HG02610 (cell line): Measurements from ENCODE around the gene CPPED1.
"Not testable (repeated sequence)": the region's sequence is repeated elsewhere in the genome, so short reads cannot be mapped to it uniquely, and the experiment has no call there.

Experiments used
- ATAC-seq: cut with Tn5 transposase; IDR thresholded peaks from one replicate; pipeline ENCODE4 v1.9.1; 2021; ENCODE audit warnings: mild to moderate bottlenecking, moderate library complexity; ENCODE audit not compliant: unreplicated experiment

CPPED1 gene

DNA sequence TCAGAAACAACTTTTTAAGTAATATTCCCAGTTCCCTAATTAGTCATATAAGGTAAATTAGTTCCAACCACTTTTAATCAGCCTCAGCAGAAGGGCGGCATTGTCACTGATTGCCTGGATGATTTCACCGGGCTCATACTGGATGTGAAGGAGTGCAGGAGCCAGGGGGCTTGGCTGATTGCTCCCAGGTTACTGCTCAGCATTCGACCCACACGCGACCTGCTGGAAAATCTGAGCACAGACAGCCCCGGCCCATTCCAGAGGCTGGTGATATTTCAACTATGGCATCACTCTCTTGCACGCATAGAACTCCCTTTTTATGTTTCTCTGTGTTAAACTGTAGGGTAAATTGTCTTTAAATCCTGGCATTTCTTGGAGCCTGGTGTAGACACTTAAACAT lies 34.2 kb downstream of the CPPED1 start:
- ATAC-seq = no peak

DNA sequence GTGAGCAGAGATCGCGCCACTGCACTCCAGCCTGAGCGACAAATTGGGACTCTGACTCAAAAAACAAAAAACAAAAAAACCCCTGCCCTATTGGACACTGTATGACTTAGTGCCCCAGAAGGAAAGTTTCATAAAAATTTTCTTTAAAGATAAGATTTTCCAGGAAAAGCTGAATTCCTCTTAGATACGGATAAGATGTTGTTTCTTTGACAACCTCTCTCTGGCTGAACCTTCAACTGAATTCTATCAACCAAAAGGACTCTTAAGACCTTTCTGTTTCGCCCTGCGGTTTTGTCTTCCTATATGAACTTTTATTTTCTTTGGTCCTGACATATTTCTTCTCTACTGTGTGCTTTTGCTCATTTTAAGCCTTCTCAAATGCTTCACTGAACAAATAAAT lies 35.8 kb downstream of the CPPED1 start:
- no peak for ATAC-seq

DNA sequence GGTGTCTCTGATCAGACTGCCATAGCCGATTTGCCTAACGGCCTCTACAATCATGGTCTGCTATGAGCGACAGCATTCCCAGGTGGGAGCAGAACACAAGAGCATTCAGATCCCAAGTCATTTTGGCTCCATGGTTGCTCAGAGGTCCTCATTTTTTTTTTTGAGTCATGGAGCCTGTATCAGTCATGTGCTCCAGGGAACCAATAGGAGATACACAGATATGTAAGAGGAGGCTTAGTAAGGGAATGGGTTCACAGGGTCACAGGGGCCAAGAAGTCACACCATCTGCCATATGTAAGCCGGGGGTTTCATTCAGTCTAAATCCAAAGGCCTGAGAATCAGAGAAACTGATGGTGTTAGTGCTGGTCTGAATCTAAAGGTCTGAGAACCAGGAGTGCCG lies 36.8 kb downstream of the CPPED1 start:
- ATAC-seq = no peak

DNA sequence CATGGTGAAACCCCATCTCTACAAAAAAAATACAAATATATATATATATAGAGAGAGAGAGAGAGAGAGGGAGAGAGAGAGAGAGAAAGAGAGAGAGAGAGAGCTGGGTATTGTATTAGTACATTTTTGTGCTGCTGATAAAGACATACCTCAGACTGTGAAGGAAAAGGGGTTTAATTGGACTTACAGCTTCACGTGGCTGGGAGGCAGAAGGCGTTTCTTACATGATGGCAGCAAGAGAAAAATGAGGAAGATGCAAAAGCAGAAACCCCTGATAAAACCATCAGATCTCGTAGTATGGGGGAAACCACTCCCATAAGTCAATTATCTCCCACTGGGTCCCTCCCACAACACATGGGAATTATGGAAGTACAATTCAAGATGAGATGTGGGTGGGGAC lies 37.5 kb downstream of the CPPED1 start:
- ATAC-seq = not testable (repeated sequence)

DNA sequence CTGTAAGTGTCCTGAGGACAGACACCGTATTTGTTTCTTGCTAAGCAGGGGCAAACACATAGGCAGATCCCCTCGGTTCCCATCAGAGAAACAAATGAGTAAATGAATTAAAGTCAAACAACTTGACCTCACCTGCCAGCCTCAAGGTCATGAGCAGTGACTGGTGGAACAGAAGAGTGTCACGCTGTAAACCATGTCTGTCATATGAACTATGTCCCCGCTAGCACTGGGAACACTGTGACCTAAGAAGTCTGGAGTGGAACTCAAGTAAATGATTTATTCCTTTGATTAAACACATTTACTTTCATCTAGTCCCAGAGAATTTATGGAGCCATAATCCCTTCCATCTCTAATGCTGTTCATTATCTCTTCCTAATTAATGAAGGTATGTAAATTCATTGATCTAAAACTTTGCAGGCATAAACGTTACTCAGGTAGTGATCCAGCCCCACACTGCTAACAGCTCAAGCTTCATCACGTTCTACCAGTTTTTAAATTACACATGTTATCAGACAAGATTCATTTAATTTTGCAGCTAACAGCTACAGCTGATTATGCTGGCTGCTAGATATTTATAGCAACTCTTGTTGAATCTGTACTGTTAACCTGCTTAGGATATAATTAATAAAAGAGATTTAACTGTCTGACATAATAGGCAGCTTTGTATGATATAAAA lies 38.7 kb downstream of the CPPED1 start:
- no peak for ATAC-seq

DNA sequence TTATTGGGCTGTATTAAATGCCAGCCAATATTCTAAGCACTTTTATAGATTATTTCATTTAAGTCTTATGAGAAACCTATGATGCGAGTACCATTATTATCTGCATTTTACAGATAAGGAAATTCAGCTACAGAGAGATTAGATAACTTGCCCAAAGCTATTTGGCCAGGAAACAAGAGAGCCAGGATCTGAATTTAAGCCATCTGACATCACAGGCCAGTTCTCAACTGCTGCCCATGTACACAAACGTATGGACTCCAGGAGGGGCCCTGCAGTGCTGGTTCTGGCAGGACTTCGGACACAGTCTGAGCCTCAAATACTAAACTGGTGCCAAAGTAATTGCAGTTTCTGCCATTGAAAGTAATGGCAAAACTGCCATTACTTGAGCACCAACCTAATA lies 40.2 kb downstream of the CPPED1 start:
- ATAC-seq = no peak

DNA sequence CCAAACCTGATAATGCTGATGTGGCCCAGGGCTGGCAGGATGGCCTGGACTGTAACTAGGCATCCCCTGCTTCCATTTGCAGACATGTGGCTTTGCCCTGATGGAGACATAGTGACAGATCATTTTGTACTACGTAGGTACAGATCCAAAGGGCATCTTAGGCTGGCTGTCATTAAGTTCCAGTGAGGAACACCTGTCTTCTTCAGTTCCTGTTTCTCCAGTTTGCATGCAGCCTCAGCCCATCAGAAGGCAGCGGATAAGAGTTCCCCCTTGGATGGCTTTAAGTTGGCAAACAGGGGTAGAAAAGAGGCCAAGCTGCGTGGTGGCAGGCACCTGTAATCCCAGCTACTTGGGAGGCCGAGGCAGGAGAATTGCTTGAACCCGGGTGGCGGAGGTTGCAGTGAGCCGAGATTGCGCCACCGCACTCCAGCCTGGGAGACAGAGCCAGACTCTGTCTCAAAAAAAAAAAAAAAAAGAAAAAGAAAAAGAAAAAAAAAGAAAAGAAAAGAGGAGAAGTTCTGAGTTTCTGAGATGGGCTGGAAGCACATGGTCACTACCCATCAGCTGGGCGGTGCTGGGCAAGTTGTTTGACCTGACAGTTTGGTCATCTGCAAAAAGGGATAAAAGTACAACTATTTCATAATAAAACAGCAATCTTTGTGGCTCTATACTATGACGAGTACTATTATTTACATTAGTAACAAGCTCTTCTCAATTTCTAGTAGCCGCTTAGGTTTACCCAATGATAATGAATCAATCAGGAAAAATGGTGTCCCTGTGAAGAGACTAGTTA lies 42.7 kb downstream of the CPPED1 start:
- no peak for ATAC-seq

DNA sequence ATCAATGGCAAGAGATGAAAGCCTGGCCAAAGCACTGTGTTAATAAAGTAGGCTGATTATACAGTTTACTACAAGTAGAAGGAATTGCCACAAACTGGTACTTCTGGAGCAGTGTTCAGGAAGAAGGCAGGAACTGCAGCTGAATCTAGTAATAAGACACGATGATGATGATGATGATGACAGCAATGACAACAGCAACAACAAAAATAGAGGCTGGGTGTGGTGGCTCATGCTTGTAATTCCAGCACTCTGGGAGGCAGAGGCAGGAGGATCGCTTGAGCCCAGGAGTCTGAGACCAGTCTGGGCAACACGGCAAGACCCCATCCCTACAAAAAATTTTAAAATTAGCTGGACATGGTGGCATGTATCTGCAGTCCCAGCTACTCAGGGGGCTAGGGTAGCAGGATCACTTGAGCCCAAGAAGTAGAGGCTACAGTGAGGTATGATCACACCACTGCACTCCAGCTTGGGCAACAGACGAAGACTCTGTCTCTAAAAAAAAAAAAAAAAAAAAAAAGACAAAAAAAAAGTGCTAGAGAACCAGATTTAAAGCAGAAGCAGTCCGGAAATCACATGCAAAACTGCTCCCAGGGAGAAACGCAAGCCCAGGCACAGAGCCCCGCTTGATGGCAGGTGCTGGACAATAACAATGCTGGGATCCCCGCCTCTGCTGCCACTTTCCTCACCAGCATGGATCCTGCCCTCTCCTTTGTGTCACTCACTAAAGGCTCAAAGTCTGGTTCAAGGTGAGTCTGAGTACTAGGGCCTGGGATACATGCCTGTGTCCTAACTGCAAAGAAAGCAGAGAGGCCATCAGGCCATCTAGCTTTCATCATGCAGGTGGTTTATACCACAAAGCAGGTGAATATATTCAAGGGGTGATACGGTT lies 44.8 kb downstream of the CPPED1 start:
- ATAC-seq = no peak

DNA sequence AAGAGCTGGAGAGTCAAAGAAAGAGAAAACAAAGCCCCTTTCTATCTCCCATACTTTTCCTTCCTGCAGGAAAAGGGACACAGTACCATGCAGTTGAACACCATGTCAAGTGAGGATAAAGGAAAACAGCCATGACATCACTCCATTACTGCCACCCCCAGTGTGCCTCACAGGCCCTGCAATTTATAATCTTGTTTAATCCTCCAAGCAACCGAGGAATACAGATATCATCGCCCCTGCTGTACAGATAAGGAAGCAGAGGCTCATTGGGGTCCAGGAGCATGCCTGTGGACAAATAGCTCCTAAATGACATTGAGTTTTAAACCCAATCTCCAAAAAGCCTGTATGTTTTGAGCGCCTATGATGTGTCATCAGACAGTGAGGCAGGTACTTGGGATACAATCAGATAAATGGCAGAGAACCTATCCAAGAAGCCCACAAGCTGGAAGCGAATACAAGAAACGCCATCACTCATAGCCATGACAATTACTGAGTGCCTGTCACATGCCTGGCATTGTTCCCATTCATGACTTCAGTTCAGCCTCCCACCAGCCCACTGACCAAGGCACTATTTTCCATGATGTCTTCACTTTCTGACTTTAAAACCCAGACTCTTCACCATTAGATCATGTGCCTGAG lies 45.5 kb downstream of the CPPED1 start:
- no peak for ATAC-seq

DNA sequence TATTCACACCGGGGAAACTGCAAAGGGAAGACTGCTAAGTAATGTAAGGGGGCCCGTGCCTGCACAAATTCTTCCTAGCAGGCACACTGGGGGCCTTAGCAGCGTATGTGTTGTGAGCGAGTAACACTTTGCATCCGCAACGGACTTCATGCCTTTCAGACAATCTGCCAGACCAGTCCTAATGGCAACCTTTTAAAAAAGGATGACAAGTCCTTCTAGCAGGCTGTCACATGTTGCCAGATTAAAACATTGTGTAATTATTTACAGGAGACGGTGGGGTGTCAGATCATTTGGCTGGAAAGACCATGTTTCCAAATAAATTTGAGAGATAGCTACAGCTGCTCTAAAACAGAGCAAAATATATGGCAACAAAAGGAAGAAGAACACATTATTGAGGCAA lies 46.1 kb downstream of the CPPED1 start:
- ATAC-seq = no peak

DNA sequence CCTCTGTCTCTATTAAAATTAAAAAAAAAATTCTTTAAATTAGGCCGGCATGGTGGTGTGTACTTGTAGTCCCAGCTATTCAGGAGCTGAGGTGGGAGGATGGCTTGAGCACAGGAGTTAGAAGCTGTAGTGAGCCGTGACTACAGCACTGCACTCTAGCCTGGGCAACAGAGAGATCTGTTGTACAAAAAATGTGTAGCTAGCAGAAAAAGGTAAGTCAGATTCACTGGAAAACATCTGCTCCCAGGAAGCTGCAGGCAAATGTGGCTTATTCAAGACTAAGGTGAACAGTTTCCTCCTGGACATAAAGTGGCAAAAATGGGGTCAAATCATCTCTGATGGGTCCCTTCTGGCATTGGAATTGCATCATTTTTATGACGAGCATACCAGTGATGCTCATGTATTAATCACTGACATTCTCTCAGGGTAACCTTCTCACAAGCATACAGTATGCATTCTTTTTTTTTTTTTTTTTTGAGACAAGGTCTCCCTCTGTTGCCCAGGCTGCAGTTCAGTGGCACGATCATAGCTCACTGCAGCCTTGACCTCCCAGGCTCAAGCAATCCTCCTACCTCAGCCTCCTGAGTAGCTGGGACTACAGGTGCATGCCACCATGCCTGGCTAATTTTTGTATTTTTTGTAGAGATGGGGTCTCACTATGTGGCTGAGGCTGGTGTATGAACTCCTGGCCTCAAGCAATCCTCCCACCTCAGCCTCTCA lies 48.7 kb downstream of the CPPED1 start:
- no peak for ATAC-seq

DNA sequence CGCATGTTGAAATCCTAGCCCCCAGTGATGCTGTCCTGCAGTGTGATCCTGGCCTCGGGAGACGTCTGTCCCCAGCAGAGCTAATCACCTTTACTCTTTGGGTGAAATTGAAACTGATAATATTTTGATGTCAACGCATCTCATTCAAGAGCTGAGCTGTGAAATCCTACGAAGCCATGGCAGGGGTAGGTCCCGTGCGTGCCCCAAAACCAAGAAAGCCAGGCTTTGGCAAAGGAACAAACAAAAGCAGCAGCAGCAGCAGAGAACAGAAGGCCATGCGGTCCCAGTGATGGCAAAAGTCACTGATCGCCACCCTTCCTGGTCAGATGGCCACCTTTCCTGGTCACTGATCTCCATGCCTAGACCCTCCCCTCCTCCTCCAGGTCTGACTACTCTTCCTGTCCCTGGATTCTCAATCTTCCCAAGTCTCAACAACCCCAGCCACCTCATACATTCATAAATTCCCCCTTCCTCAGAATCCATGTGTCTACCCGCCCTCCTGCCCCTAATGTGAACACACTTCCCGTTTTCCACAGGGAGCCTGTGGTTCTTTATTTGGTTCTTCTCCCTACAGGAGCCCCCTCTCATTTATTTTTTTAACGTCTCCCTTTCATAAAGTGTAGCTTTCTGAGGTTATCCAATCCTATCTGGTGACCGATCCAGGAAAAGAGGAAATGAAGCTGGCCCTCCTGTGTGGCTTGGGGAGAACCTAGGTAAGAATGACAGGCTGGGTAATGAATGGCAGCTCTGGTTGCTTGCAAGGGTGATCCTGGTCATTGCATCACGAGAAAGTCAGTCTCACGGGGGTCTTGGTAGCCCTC lies 50.3 kb downstream of the CPPED1 start:
- no peak for ATAC-seq

DNA sequence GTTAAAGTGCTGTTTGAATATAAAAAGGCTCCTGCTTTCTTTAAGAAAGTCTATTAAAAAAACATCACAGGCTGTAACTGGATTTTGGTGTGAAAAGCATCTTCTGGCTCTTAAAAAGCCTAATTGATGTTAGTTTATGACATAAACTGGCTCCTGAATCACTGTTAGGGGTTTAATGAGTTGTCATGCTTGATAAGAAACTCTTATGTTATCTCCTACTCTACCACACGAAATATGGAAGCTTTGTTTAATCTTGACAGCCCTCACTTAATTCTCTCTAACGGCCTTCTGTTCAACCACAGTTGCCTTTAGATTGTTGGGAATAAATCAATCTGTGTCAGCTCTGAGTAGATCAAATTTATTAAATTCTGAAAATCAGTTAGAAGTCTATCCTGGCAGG lies 51.5 kb downstream of the CPPED1 start:
- ATAC-seq = no peak

DNA sequence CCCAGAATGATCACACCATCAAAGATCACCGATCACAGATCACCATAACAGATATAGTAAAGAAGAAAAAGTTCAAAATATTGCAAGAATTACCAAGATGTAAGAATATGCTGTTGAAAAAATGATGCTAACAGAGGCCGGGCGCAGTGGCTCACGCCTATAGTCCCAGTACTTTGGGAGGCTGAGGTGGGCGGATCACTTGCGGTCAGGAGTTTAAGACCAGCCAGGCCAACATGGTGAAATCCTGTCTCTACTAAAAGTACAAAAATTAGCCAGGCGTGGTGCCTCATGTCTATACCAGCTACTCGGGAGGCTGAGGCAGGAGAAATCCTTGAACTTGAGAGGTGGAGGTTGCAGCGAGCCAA lies 53.2 kb downstream of the CPPED1 start:
- no peak for ATAC-seq

DNA sequence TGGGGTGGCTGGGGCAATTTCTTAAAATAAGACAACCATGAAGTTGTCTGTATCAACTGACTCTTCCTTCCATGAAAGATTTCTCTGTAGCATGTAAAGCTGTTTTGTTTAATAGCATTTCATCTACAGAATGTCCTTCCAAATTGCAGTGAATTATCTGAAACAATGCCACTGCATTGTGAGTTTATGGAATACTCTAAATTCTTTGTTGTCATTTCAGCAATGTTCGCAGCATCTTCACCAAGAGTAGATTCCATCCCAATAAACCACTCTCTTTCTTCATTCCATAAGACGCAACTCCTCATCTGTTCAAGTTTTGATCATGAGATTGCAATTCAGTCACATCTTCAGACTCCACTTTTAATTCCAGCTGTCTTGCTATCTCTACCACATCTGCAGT lies 54.6 kb downstream of the CPPED1 start:
- no peak for ATAC-seq

DNA sequence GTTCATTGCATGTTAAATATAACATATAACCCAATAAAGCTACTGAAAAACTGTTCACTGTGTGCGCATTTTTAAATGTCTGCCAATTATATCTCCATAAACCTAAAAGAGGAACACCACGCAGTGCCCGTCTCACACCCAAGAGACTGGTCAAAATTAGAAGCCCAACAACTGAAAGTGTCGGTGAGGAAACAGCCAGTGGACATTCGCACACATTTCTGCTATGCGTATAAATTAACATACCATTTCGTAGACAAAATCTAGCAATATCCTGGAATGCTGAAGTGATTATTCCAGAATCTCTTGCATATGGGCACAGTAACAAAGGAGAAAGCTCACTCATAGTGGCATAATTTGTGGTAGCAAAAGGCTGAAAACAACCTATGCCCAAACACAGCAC lies 55.9 kb downstream of the CPPED1 start:
- ATAC-seq = no peak

DNA sequence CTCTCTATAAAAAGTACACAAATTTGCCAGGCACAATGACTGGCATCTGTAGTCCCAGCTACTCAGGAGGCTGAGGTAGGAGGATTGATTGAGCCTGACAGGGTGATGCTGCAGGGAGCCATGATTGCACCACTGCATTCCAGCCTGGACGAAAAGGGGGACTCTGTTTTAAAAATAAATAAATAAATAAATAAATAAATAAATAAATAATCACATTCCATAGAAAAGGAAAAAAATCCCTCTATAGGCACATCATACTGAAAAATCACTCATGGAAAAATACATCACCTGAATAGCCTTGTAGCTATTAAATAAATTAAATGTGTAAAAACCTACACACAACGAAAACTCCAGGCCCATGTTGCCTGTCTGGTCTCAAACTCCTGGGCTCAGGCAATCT lies 56.4 kb downstream of the CPPED1 start:
- no peak for ATAC-seq

DNA sequence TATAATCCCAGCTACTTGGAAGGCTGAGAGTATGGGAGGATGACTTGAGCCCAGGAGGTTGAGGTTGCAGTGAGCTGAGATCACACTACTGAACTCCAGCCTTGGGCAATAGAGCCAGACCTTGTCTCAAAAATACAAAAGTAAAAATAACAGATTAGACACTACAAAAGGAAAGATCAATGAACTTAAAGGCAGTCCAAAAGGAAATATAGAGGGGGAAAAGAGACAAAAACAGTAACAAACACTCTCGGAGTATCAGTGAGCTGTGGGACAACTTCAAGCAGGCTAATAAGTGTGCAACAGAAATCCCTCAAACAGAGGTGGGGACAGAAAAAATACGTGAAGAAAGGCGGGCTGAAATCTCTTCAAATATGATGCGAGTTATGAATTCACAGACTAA lies 58.8 kb downstream of the CPPED1 start:
- no peak for ATAC-seq

DNA sequence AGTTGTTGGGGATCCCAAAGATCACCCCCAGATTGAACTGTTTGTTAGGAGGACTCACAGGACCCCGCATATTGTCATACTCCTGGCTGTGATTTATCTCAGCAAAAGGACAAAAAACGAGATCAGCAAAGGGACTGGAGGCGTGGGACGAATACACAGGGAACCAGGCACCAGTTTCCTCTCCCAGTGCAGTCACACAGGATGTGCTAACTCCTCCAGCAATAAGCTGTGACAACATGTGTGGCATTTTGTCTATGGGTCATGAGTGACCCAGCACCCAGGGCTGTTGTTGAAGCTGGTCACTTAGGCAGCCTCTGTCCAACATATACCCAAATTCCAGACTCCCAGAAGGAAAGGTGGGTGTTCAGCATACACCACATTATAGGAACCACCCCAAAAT lies 60.9 kb downstream of the CPPED1 start:
- no peak for ATAC-seq
